HepG2 (cell line): ENCODE measurements around the gene LDB2. TPM values are rescaled to one million over a fixed set of nuclear protein-coding genes. Genes with fewer than 3 reads are reported as not detected.

Experiments used
- ATAC-seq: fragments of 200-7000 bp; cut with Tn5 transposase; 3 replicates; pipeline ENCODE4 v1.9.1; 2020; ENCODE audit warnings: mild to moderate bottlenecking, moderate library complexity
- BruUV-seq: library from RNA; stranded (reverse); fragments of 400-500 nt; replicated peaks from 2 replicates; lab custom pipeline; 2021; lab: Mats Ljungman, UMichigan
- CTCF ChIA-PET: fragments of 300-600 bp; formaldehyde crosslinking; extraction: SDS; loops from one replicate; lab custom pipeline; 2021; ENCODE audit warnings: low total read pairs, inconsistent platforms, low intra/inter-chr PET ratio; lab: Yijun Ruan, JAX
- POLR2A ChIA-PET: fragments of 350-600 bp; sonication (Branson Sonifier 250); formaldehyde crosslinking; loops from one replicate; lab custom pipeline; 2020; ENCODE audit warnings: antibody characterized with exemption, inconsistent platforms; lab: Yijun Ruan, JAX
- DNase-seq: peaks from one replicate; pipeline ENCODE4 v3.0.0-alpha.2; 2015; ENCODE audit warnings: low spot score
- FAIRE-seq: peaks from 3 replicates; lab custom pipeline; 2011; peaks lifted over from hg19 to GRCh38; lab: Jason Lieb, UNC
- H2AFZ ChIP-seq: one replicate; pipeline ENCODE4 v1.6.1; 2011; ENCODE audit warnings: low read length, inconsistent platforms
- H3K27ac ChIP-seq: fragments of 300-600 bp; 3 replicates; pipeline ENCODE4 v1.8.0; 2011; ENCODE audit warnings: mixed run types, mild to moderate bottlenecking, mixed read lengths, low read length, inconsistent platforms; ENCODE audit not compliant: insufficient read depth; ENCODE audit errors: extremely low read length
- H3K27me3 ChIP-seq, 2 experiments: fragments of 200-600 bp in 1 of 2; 2 replicates in 1 of 2; 3 replicates in 1 of 2; pipeline versions ENCODE4 v1.6.0 to v1.8.0; 2011; ENCODE audit warnings: low read length in 2 of 2, mild to moderate bottlenecking in 2 of 2, moderate library complexity in 2 of 2, inconsistent platforms in 1 of 2; ENCODE audit not compliant: insufficient read depth in 2 of 2, control insufficient read depth in 1 of 2
- H3K36me3 ChIP-seq, 2 experiments: fragments of 200-600 bp in 1 of 2; replicated peaks in 1 of 2; 2 replicates in 1 of 2; 3 replicates in 1 of 2; pipeline versions ENCODE4 v1.5.1 to v1.8.0; 2011; ENCODE audit warnings: low read length in 2 of 2, inconsistent platforms in 1 of 2; ENCODE audit not compliant: insufficient read depth in 2 of 2, control insufficient read depth in 1 of 2
- H3K4me1 ChIP-seq: 2 replicates; pipeline ENCODE4 v1.5.1; 2012; ENCODE audit warnings: low read length, inconsistent platforms; ENCODE audit not compliant: insufficient read depth
- H3K4me2 ChIP-seq: 2 replicates; pipeline ENCODE4 v1.6.0; 2011; ENCODE audit warnings: low read depth, low read length, inconsistent platforms
- H3K4me3 ChIP-seq, 3 experiments: fragments of 200-600 bp in 1 of 3; sonication (generic), shearing (Covaris generic) in 1 of 3; replicated peaks in 1 of 3; 2 replicates each; pipeline ENCODE4 v1.5.1; 2011 to 2016; ENCODE audit warnings: low read length in 3 of 3, inconsistent platforms in 2 of 3, low read depth in 2 of 3, mild to moderate bottlenecking in 2 of 3, control low read depth in 1 of 3, mixed read lengths in 1 of 3; ENCODE audit not compliant: insufficient read depth in 1 of 3
- H3K79me2 ChIP-seq: one replicate; pipeline ENCODE4 v1.6.1; 2011; ENCODE audit warnings: low read length, inconsistent platforms; ENCODE audit not compliant: insufficient read depth
- H3K9ac ChIP-seq: 2 replicates; pipeline ENCODE4 v1.6.0; 2011; ENCODE audit warnings: mild to moderate bottlenecking, low read depth, low read length, inconsistent platforms; ENCODE audit not compliant: insufficient read depth
- H3K9me3 ChIP-seq: 2 replicates; pipeline ENCODE4 v1.5.1; 2012; ENCODE audit warnings: mild to moderate bottlenecking, low read length
- H4K20me1 ChIP-seq: 2 replicates; pipeline ENCODE4 v1.6.0; 2011; ENCODE audit warnings: inconsistent platforms, mild to moderate bottlenecking, low read length, moderate library complexity; ENCODE audit not compliant: insufficient read depth
- ARID2 ChIP-seq: sonication (generic); formaldehyde crosslinking; IDR thresholded peaks from 2 replicates; pipeline ENCODE4 v1.8.1; 2022; ENCODE audit warnings: mild to moderate bottlenecking, missing genetic modification reagents, borderline replicate concordance
- CEBPB ChIP-seq: IDR thresholded peaks from 2 replicates; pipeline ENCODE4 v1.6.1; 2011; ENCODE audit warnings: low read depth, low read length, improper control_type of control experiment, borderline replicate concordance
- GATAD1 ChIP-seq: IDR thresholded peaks from 2 replicates; pipeline ENCODE4 v1.6.1; 2016; ENCODE audit warnings: missing genetic modification reagents, missing compliant biosample characterization
- HNF4A ChIP-seq: sonication (generic); formaldehyde crosslinking; IDR thresholded peaks from 2 replicates; pipeline ENCODE4 v1.4.0; 2020; ENCODE audit warnings: missing genetic modification reagents
- JDP2 ChIP-seq: sonication (generic); formaldehyde crosslinking; IDR thresholded peaks from 2 replicates; pipeline ENCODE4 v1.8.1; 2022; ENCODE audit warnings: missing genetic modification reagents, borderline replicate concordance
- NFYC ChIP-seq: IDR thresholded peaks from 2 replicates; pipeline ENCODE4 v1.6.1; 2016; ENCODE audit warnings: missing genetic modification reagents, missing compliant biosample characterization
- ZBTB1 ChIP-seq: sonication (generic); formaldehyde crosslinking; IDR thresholded peaks from 2 replicates; pipeline ENCODE4 v1.4.0; 2020; ENCODE audit warnings: missing genetic modification reagents, borderline replicate concordance
- ZNF136 ChIP-seq: sonication (generic); formaldehyde crosslinking; IDR thresholded peaks from 2 replicates; pipeline ENCODE4 v1.8.1; 2022; ENCODE audit warnings: low read depth, mild to moderate bottlenecking, moderate library complexity, missing genetic modification reagents
- ZNF260 ChIP-seq: sonication (generic); formaldehyde crosslinking; IDR thresholded peaks from 2 replicates; pipeline ENCODE4 v1.4.0; 2020; ENCODE audit warnings: missing genetic modification reagents, low read depth, mild to moderate bottlenecking, borderline replicate concordance
- ZNF34 ChIP-seq: sonication (generic); formaldehyde crosslinking; IDR thresholded peaks from 2 replicates; pipeline ENCODE4 v1.4.0; 2020; ENCODE audit warnings: mild to moderate bottlenecking, missing genetic modification reagents, borderline replicate concordance
- ZNF530 ChIP-seq: sonication (generic); formaldehyde crosslinking; IDR thresholded peaks from 2 replicates; pipeline ENCODE4 v1.5.0; 2020; ENCODE audit warnings: low read depth, mild to moderate bottlenecking, missing genetic modification reagents
- ZNF552 ChIP-seq: sonication (generic); formaldehyde crosslinking; IDR thresholded peaks from 2 replicates; pipeline ENCODE4 v1.9.0; 2022; ENCODE audit warnings: missing genetic modification reagents, mild to moderate bottlenecking, borderline replicate concordance
- ZNF597 ChIP-seq: sonication (generic); formaldehyde crosslinking; IDR thresholded peaks from 2 replicates; pipeline ENCODE4 v1.5.0; 2020; ENCODE audit warnings: missing genetic modification reagents
- in situ Hi-C: cut with HindIII; loops from 2 replicates; pipeline ENCODE4 v1.10.0; 2017; ENCODE audit warnings: low pct_unique_long_range_greater_than_20kb; ENCODE audit not compliant: extremely low pct_ligation_motif_present
- intact Hi-C: fragments of 100-400 bp; cut with micrococcal nuclease; formaldehyde crosslinking; loops from one replicate; pipeline ENCODE4 v1.10.0; 2022; ENCODE audit not compliant: unreplicated experiment
- polyA plus RNA-seq, 8 experiments: library from polyadenylated mRNA; depleted of rRNA in 3 of 8; stranded (reverse) in 7 of 8; unstranded in 1 of 8; fragments of >200 nt; fragmentation: Illumina TruSeq in 4 of 8; extraction: Trizol in 4 of 8; gene quantifications; 2 replicates each; pipeline versions ENCODE4 v1.2.1 to v1.2.3, GENCODE V29; 2011 to 2016; ENCODE audit warnings: low read depth in 4 of 8, missing spikeins in 1 of 8, mixed read lengths in 1 of 8; ENCODE audit not compliant: insufficient read depth in 1 of 8
- total RNA-seq, 5 experiments: library from RNA; depleted of rRNA; stranded (reverse); fragments of >200 nt; fragmentation: Illumina TruSeq; extraction: Trizol; gene quantifications; 2 replicates each; pipeline ENCODE4 v1.2.3, GENCODE V29; 2016; ENCODE audit warnings: low read depth in 1 of 5
- TF ChIP-seq, protein P1 (sequence below): sonication (generic); formaldehyde crosslinking; conservative IDR thresholded peaks from 2 replicates; pipeline ENCODE4 v1.8.0; 2022; ENCODE audit warnings: missing genetic modification reagents
- TF ChIP-seq, protein P2 (sequence below): sonication (generic); formaldehyde crosslinking; conservative IDR thresholded peaks from 2 replicates; pipeline ENCODE4 v1.4.0; 2020; ENCODE audit warnings: missing genetic modification reagents

The LDB2 gene
- total and polyA plus RNA-seq, 2 of the 13 experiments (the other 11 are each of a cell fraction or from before 2014, with no cell fraction given): not detected

- TF ChIP-seq ZNF597 (no peak), ZNF552 (CRISPR knock-in tag) (no peak), ARID2 (CRISPR knock-in tag) (no peak), ZNF530 (CRISPR knock-in tag) (no peak), ZNF34 (CRISPR knock-in tag) (no peak), ZNF260 (no peak), NFYC (no peak), JDP2 (CRISPR knock-in tag) (no peak)
- TF ChIP-seq, protein P1, sequence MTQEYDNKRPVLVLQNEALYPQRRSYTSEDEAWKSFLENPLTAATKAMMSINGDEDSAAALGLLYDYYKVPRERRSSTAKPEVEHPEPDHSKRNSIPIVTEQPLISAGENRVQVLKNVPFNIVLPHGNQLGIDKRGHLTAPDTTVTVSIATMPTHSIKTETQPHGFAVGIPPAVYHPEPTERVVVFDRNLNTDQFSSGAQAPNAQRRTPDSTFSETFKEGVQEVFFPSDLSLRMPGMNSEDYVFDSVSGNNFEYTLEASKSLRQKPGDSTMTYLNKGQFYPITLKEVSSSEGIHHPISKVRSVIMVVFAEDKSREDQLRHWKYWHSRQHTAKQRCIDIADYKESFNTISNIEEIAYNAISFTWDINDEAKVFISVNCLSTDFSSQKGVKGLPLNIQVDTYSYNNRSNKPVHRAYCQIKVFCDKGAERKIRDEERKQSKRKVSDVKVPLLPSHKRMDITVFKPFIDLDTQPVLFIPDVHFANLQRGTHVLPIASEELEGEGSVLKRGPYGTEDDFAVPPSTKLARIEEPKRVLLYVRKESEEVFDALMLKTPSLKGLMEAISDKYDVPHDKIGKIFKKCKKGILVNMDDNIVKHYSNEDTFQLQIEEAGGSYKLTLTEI: no peak
Measured at GRCh38 chr4:16503421-16504100, 394.9 kb downstream of the LDB2 start (continued).

- Histone ChIP-seq H3K36me3 (no peaks in the 10 kb centered on the region), H3K4me1 (no peaks in the 10 kb centered on the region), H4K20me1 (no peaks in the 10 kb centered on the region), H2AFZ (no peak overlapping the region), H3K27me3 (no peaks in the 10 kb centered on the region), H3K4me2 (no peak overlapping the region), H3K9ac (no peak overlapping the region), H3K9me3 (no peaks in the 10 kb centered on the region), H3K27ac (no peak overlapping the region), H3K79me2 (no peaks in the 10 kb centered on the region), H3K4me3 (no peak overlapping the region)
- intact Hi-C loops: no loop called here
- no peak for FAIRE-seq
- TF ChIP-seq GATAD1 (CRISPR knock-in tag) (no peak), ZNF136 (CRISPR knock-in tag) (no peak), CEBPB (peak; percentile 81), HNF4A (no peak), ZBTB1 (CRISPR knock-in tag) (no peak)
- TF ChIP-seq, protein P2, sequence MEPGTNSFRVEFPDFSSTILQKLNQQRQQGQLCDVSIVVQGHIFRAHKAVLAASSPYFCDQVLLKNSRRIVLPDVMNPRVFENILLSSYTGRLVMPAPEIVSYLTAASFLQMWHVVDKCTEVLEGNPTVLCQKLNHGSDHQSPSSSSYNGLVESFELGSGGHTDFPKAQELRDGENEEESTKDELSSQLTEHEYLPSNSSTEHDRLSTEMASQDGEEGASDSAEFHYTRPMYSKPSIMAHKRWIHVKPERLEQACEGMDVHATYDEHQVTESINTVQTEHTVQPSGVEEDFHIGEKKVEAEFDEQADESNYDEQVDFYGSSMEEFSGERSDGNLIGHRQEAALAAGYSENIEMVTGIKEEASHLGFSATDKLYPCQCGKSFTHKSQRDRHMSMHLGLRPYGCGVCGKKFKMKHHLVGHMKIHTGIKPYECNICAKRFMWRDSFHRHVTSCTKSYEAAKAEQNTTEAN (CRISPR knock-in tag): no peak
- CTCF ChIA-PET: no interaction called here
- DNase-seq: no peak
- in situ Hi-C loops: no loop called here
- ATAC-seq: no peak
- POLR2A ChIA-PET: no interaction called here
- BruUV-seq: no TSS peak
Measured at GRCh38 chr4:16498978-16499377, 399.5 kb downstream of the LDB2 start.
